ENCODE results near the gene CEP112. TPM values are rescaled to one million over a fixed set of nuclear protein-coding genes. Genes with fewer than 3 reads are reported as not detected.
A peak's percentile ranks its signal among the peaks of the same experiment; 100 is the strongest.

The CEP112 gene
- total and polyA plus RNA-seq, 7 donors: 4.5 to 19.4 (median 9.7) TPM

- H3K4me1 ChIP-seq: no peaks in the 10 kb centered on the region
- no peaks in the 10 kb centered on the region for H3K9me3 ChIP-seq
- intact Hi-C loops (cut with DNase I): no loop called here
- TF ChIP-seq, protein P1, sequence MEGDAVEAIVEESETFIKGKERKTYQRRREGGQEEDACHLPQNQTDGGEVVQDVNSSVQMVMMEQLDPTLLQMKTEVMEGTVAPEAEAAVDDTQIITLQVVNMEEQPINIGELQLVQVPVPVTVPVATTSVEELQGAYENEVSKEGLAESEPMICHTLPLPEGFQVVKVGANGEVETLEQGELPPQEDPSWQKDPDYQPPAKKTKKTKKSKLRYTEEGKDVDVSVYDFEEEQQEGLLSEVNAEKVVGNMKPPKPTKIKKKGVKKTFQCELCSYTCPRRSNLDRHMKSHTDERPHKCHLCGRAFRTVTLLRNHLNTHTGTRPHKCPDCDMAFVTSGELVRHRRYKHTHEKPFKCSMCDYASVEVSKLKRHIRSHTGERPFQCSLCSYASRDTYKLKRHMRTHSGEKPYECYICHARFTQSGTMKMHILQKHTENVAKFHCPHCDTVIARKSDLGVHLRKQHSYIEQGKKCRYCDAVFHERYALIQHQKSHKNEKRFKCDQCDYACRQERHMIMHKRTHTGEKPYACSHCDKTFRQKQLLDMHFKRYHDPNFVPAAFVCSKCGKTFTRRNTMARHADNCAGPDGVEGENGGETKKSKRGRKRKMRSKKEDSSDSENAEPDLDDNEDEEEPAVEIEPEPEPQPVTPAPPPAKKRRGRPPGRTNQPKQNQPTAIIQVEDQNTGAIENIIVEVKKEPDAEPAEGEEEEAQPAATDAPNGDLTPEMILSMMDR (IDR thresholded peaks at IDR 0.05): no peak
- ATAC-seq: peak in 1 of 4 donors; percentile 27
- no peaks in the 10 kb centered on the region for H3K36me3 ChIP-seq (ENCODE audit: insufficient read depth in 1 of 2, low read depth in 1 of 2)
- H3K4me3 ChIP-seq: no peak overlapping the region
- peak in 1 of 2 donors; percentile 21 for DNase-seq
- WGBS, 3 donors: 68 to 76% (median 72%) methylated on average over 17 of the region's 17 CpGs
- H3K27me3 ChIP-seq (ENCODE audit: insufficient read depth in 3 of 3, low read length in 2 of 3): no peaks in the 10 kb centered on the region
- H3K27ac ChIP-seq: no peak overlapping the region
Measured at GRCh38 chr17:65627891-65628643, 563.9 kb downstream of the CEP112 start.

DNA sequence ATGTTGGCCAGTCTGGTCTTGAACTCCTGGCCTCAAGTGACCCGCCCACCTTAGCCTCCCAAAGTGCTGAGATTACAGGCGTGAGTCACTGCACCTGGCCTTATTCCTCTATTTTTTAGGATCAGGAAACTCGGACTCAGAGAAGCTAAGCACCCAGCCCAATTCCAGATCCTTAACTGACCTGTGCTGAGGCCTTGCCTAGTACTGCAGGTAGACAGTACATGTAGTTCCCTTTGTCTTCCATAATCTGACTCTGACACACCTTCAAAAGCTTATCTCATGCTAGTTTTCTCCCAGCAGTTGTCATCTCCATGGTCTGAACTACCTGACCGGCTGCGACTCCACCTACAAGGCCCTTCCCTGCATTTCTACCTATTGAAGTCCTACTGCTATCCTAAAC, 564.8 kb downstream of the CEP112 start:
- H3K9me3 ChIP-seq: no peaks in the 10 kb centered on the region
- H3K27me3 ChIP-seq (ENCODE audit: insufficient read depth in 3 of 3, low read length in 2 of 3): no peaks in the 10 kb centered on the region
- no peaks in the 10 kb centered on the region for H3K36me3 ChIP-seq (ENCODE audit: insufficient read depth in 1 of 2, low read depth in 1 of 2)
- no peak overlapping the region for H3K4me3 ChIP-seq
- ATAC-seq: no peak
- H3K27ac ChIP-seq: no peak overlapping the region
- 90 to 95% (median 94%) methylated on average over 5 of the region's 5 CpGs for WGBS, 3 donors
- H3K4me1 ChIP-seq: no peaks in the 10 kb centered on the region
- intact Hi-C loops (cut with DNase I): no loop called here
- DNase-seq: no peak
- TF ChIP-seq, protein P1 (IDR thresholded peaks at IDR 0.05): no peak

DNA sequence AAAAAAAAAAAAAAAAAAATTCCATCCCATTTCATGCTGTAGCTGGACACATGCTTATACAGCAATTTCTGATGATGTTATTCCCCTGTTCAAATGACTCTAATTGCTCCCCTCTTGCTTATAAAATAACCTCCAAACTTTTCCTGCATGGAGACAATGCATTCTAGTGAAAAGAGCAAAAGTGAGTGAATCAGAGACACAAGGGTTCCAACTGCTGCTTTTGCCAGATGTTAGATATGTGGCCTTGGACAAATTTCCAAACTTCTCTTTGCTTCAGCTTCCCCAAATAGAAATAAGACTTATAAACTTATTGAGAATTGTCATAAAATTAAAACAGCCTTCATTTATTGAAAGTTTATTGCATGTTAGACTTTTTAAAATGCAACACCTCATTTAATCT, 565.5 kb downstream of the CEP112 start:
- DNase-seq (no peak), ATAC-seq (no peak)
- TF ChIP-seq, protein P1 (IDR thresholded peaks at IDR 0.05): no peak
- Histone ChIP-seq H3K27ac (no peak overlapping the region), H3K4me1 (no peaks in the 10 kb centered on the region), H3K9me3 (no peaks in the 10 kb centered on the region), H3K36me3 (ENCODE audit: insufficient read depth in 1 of 2, low read depth in 1 of 2) (no peaks in the 10 kb centered on the region), H3K27me3 (ENCODE audit: insufficient read depth in 3 of 3, low read length in 2 of 3) (no peaks in the 10 kb centered on the region), H3K4me3 (no peak overlapping the region)
- intact Hi-C loops (cut with DNase I): no loop called here

DNA sequence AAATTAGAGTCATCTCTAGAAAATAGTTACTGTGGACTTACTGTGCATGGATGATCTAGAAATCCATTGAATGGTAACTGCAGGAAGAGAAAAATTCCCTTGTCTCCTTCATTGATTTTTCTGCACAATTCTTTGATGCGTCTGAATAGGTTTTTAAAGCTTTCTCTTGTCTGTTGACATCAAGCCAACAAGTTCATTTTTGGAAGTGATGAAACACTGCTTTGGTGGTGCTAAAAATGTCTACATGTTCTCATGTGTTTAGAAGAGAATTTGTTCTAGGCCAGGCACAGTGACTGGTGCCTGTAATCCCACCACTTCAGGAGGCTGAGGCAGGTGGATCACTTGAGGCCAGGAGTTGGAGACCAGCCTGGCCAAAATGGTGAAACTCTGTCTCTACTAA, 573.4 kb downstream of the CEP112 start:
- TF ChIP-seq, protein P1 (IDR thresholded peaks at IDR 0.05): no peak
- no peaks in the 10 kb centered on the region for H3K36me3 ChIP-seq (ENCODE audit: insufficient read depth in 1 of 2, low read depth in 1 of 2)
- H3K4me1 ChIP-seq: peaks cover 5% of the 10 kb centered on the region
- H3K9me3 ChIP-seq: no peaks in the 10 kb centered on the region
- ATAC-seq (no peak), DNase-seq (no peak)
- H3K27me3 ChIP-seq (ENCODE audit: insufficient read depth in 3 of 3, low read length in 2 of 3): no peaks in the 10 kb centered on the region
- H3K27ac ChIP-seq: no peak overlapping the region
- intact Hi-C loops (cut with DNase I): no loop called here
- WGBS, 3 donors: 65 to 89% (median 71%) methylated on average over 1 of the region's 1 CpG
- H3K4me3 ChIP-seq: no peak overlapping the region

DNA sequence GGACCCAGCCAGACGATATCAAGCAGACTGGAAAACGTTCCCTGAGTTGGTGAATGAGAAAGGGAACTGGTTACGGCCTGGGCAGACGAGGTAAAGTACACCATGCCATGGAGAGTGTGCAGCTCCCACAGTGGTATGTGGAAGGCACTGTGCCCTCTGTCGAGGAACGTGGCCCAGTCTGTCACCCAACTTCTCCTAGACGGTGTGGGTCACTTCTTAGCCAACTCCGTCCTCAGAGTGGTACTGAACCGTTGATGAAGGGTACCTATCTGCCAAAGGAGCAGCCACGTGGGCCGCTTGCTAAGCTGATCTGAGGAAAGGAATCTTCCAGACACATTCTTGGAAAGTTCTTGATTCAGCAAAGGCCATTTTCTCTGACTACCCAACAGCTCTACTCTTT, 574.4 kb downstream of the CEP112 start:
- DNase-seq (no peak), ATAC-seq (peak in 2 of 4 donors; percentile 27 to 68)
- Histone ChIP-seq H3K27ac (no peak overlapping the region), H3K4me1 (peaks cover 5% of the 10 kb centered on the region), H3K4me3 (no peak overlapping the region), H3K9me3 (no peaks in the 10 kb centered on the region), H3K36me3 (ENCODE audit: insufficient read depth in 1 of 2, low read depth in 1 of 2) (no peaks in the 10 kb centered on the region), H3K27me3 (ENCODE audit: insufficient read depth in 3 of 3, low read length in 2 of 3) (no peaks in the 10 kb centered on the region)
- intact Hi-C loops (cut with DNase I): no loop called here
- WGBS, 3 donors: 48 to 89% (median 71%) methylated on average over 11 of the region's 11 CpGs
- TF ChIP-seq, protein P1 (IDR thresholded peaks at IDR 0.05): no peak
